HTERT RPE-1 (cell line): ENCODE data around the gene NOVA2.

ENCODE experiments used
- in situ Hi-C: fragments of 300-500 bp; cut with MboI; formaldehyde crosslinking; loops from 4 replicates; pipeline ENCODE4 v1.14.3; 2020; ENCODE audit warnings: low sequenced_read_pairs

Gene NOVA2

DNA sequence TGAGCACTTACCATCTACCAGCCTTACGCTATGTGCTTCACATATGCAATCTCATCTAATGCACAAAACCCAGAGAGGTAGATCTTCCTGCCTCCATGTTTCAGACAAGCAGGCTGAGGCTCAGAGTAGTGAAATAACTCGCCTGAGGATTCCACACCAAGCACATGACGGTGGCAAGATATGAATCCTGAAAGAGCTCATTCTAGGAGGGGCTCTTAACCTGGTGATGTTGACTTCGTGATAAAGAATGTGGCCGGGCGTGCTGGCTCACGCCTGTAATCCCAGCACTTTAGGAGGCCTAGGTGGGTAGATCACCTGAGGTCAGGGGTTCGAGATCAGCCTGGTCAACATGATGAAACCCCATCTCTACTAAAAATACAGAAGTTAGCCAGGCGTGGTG is 5.0 kb downstream of the NOVA2 start:
- in situ Hi-C loops, result no loop called here

- in situ Hi-C loops, result no loop called here
Observed at GRCh38 chr19:45967246-45967645, 6.4 kb downstream of the NOVA2 start.

DNA sequence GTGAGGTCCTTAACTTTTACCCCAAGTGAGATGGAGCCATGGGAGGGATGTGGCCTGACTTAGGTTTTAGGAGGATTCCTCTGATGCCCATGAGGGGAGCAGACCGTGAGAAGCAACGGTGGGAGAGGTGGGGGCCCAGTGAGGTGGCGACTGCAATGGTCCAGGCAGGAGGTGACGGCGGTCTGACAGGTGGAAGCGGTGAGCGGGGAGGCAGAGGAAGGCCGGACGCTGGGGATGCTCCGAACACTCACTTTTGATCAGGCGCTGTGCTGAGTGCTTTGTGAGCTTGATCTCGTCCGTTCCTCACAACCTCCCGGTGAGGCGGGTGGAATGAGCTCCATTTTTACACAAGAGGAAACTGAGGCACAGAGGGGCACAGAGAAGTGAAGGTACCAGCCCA is 11.6 kb downstream of the NOVA2 start:
- in situ Hi-C loops, result no loop called here

GRCh38 chr19:45960595-45961235 is 12.9 kb downstream of the NOVA2 start:
- in situ Hi-C loops, result no loop called here

GRCh38 chr19:45959517-45960025 is 14.1 kb downstream of the NOVA2 start:
- in situ Hi-C loops, result no loop called here

- in situ Hi-C loops, result no loop called here
Observed at GRCh38 chr19:45958769-45959516, 14.7 kb downstream of the NOVA2 start.

GRCh38 chr19:45958320-45958719 is 15.3 kb downstream of the NOVA2 start:
- in situ Hi-C loops, result no loop called here

- in situ Hi-C loops, result no loop called here
Observed at GRCh38 chr19:45955905-45956608, 17.6 kb downstream of the NOVA2 start.

DNA sequence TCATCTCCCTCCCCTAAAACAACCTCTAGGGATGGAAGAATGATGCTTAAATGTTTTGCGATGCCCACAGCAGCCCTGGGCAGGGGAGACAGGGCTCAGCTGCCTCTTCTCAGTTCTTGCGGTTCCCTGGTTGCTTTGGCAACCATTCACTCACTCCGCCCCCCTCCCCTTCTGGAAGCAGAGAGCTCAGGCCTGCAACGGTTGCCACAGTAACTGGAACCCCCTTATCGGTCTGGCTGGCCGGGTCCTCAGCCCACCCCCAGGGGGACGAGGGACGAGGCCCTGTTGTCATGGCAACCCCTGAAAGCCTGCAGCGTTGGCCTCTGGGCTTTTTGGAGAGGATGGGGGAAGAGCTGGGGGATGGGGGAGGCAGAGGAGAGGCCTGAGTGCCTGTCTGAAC is 19.5 kb downstream of the NOVA2 start:
- in situ Hi-C loops, result no loop called here

- in situ Hi-C loops, result no loop called here
Observed at GRCh38 chr19:45953676-45954075, 20.0 kb downstream of the NOVA2 start.

- in situ Hi-C loops, result no loop called here
Observed at GRCh38 chr19:45952686-45953505, 20.8 kb downstream of the NOVA2 start.

DNA sequence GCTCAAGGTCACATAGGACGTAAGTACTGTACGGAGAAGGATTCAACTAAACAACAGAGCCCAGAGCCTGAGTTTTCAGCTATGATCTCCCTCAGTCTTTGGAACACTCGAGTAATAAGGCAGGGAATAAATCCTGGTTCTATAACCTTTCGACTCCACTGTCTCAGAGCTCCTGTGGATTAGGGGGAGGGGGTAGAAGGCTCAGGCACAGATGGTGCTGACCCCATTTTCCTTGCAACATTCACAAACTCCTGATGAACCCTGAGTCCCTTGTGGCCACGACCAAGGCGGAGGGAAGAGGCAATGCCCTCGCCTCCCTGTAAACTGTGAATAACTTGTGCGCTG is 21.4 kb downstream of the NOVA2 start:
- in situ Hi-C loops, result no loop called here

GRCh38 chr19:45947926-45948325 is 25.7 kb downstream of the NOVA2 start:
- in situ Hi-C loops, result no loop called here

DNA sequence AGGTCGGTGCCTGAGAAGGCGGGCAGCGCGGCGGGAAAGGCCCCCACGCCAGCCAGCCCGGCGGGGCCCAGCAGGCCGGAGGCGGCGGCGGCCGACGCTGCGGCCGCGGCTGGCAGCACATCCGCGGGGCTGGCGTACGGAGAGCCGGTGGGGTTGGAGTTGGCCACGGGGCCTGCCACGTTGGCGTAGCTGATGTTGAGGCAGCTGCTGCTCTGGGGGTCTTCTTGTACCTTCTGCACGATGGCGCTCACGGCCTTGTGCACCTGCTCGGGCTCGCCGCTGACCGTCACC is 33.2 kb downstream of the NOVA2 start:
- in situ Hi-C loops, result no loop called here

DNA sequence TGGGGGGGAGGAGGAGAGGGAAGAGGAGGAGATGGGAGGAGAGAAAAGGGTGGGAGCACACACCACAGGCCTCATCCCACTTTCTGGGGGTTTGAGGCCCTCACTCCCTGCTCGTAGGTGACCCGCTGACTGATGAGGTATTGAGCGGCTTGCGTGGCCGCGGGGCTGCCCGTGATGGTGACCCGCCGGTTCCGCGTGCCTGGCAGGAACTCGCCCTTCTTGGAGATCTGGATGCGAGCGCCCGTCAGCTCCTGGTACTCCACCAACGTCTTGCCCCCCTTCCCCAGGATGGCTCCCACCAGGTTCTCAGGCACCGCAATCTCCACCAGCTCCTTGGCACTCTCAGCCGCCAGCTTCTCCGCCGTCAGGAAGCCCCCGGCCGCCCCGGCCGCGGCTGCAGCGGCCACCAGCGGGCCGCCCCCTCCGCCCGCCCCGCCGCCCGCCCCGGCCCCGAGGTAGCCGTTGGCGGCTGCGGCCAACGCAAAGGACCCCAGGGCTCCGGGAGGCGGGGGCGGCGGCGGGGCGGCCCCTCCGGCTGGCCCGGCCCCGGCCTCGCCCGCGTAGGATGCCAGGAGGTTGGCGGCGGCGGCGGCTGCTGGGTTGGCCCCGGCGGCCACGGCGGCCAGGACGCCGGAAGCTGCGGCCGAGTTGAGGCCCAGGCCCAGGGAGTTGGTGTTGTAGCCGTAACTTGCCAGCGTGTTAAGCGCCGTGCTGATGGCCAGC is 33.7 kb downstream of the NOVA2 start:
- in situ Hi-C loops, result no loop called here

GRCh38 chr19:45938733-45939319 is 34.8 kb downstream of the NOVA2 start:
- in situ Hi-C loops, result no loop called here

DNA sequence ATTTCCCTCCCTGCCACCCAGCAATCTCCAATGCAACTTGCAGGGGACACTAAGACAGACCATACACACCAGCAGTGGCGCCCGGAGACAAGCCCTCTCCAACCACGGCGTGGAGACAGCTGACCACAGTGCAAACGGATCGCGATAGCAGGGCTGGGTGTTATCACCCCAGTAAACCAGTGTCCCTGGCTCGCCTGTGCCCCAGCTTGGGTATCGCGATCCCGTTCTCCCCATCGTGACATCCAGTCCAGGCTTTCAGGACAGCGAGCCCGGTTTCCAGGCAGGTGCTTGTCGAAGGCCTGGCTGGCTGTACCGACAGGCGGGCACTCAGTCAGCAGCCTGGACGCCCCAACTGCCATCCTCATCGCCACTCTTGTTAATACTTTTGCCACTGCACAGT is 38.4 kb downstream of the NOVA2 start:
- in situ Hi-C loops, result no loop called here

GRCh38 chr19:45934551-45935230 is 39.0 kb downstream of the NOVA2 start:
- in situ Hi-C loops, result no loop called here

DNA sequence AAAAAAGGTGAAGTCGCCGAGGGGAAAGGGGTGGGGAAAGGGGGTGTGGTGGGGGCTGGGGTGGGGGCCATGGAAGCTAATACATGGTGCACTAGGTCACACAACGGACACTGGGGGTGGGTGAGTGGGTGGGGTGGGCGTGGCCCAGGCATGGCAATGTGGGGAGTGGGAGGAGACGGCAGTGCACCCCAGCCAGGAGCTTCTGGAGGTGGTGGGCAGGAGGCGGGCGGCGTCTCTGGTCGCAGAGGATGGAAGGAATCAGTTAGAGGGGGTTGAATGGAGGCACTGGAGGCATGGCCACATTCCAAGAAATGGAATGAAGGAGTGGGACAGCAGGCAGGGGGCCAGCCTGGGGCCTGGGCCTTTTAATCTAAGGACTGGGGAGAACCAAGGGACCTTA is 39.9 kb downstream of the NOVA2 start:
- in situ Hi-C loops, result no loop called here

DNA sequence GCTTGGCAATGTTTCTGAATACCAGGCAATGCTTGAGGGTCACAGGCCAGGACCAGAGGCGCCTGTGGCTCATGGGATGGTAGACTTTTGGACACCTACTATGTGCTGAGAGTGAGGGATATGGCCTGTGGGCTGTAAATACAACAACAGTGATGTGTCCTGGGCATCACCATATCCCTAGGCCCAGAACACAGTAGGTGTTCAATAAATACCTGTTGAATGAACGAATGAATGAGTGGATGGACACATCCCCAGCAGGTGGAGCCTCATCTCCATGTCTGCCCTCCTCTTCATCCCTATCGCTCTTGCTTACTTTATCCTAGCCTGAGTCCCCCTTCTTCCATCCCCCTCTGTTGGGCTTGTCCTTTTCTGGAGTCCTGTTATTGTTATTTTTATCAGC is 42.6 kb downstream of the NOVA2 start:
- in situ Hi-C loops, result no loop called here
